GM19351 (cell line): ENCODE data around the gene TSHZ3.

Experiments
- ATAC-seq: cut with Tn5 transposase; IDR thresholded peaks from one replicate; pipeline ENCODE4 v1.9.1; 2021; ENCODE audit warnings: mild to moderate bottlenecking, moderate library complexity; ENCODE audit not compliant: unreplicated experiment

TSHZ3 gene

DNA sequence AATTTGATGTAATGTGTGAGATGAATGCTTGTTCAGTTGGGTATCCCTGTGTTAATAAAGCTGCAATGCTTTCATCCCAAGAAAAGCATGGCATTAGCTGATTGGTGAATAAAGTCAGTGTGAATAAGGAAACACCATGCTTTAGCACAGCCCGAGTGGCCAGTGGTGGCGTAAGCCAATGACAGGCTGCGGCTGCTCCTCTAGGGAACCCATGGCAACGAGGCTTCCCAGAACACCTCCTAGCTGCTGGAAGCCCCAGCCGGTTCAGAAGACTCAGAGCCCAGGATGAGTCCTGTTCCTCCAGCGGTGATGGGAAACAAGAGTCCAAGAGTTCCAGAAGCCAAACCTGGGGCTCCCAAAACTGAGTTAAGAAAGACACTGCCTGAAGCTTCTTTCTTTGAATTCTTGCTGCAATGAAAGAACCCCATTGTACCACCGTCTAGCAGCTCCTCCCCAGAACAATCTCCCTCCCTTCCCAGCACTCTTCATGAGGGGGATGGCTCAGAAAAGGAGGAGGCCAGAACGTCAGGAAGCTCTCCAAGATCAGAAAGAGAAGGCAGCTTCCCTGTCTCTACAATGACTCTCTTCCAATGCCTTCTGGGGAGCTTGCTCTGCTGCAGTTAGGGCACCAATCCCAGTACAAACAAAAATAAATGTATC lies 58.2 kb downstream of the TSHZ3 start:
- no peak for ATAC-seq

DNA sequence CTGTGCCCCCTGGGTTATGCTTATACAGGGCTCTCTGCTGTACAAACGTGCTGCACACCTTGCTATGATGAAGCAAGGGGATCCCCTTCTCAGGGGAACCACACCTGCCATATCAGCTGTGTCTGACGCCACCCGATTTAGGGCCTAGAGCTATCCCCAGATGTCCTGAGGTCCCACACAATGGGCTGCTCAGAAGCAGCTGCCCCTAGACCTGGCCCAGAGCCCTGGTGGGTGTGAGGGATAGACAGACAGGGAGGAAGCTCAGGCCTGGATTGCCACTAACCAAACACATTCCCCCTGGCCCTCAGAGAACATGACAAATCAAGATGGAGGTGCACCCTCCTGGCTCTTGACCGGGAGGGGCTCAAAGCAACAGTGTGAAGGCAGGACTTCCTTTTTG lies 59.3 kb downstream of the TSHZ3 start:
- ATAC-seq, result no peak

DNA sequence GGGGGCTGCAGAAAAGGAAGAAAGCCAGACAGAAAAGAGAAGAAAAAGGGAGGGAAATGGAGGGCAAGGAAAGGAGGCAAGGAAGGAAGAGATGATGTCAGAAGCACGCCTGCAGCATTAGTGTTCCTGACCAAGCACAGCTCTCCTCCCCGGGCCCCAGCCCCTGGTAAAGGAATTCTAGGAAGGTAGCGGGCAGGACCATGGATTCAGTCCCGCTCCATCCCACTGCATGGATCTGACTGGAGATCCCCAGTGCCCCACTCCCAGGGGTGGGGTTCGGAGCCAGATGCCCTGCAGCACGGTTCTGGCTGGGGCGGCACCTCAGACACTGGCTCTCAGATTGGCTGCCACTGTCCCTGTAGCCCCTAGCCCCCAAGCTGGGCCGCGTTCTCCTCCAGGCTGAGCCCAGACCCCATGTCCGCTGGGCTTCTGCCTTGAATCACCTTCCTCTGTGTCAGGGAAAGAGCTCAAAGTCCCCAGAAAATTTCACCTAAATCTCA lies 59.8 kb downstream of the TSHZ3 start:
- ATAC-seq, result no peak

DNA sequence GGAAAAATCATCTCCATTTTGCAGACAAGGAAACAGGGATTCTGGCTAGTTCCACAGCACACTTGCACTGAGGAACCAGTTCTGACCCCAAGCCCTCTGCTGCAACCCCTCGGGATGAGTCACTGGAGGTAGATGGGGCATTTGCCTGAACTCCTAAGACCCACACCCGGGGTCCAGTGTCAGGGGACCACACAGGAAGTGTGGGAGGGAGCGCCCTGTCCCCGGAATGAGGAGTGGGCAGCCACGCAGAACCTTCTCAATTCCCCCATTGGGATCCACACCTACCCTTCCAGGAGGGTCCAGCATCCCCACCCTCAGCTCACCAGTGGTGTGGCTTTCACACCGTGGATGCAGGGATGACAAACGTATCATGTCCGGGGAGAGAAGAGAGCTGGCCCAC lies 62.7 kb downstream of the TSHZ3 start:
- no peak for ATAC-seq

DNA sequence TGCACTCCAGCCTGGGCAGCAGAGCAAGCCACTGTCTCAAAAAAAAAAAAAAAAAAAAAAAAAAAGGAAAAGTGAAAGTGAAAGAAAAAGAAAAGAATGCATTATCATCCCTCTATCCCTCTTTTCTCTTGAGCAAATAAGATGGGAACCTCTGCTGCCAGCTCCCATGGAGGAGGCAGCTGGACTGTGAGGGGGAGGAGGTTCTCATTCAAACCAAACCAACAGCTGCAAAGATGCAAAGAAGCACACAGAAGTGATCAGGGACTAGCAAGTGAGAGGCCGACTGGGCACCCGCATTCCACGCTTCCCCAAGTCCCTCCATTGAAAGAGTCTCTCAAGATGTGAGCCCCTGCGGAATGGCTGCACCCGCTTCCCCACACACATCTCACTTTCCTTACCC lies 63.5 kb downstream of the TSHZ3 start:
- no peak for ATAC-seq

DNA sequence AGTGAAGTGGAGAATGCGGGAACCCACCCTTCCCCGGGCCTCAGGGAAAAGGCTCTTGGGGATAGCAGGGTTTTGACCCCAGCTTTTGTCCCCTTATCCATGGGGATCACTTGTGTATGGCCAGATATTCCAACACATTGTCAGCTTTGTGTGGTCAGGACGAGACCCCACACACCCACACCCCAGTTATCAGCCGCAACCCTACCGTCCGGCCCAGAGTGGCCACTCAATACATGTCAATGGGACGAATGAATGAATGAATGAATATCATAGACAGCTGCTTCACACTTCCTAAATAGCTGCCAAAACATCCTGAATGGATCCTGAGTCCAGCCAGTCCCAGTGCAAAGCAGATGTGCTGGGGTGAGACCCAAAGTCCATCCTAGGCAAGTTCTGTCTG lies 64.6 kb downstream of the TSHZ3 start:
- no peak for ATAC-seq

DNA sequence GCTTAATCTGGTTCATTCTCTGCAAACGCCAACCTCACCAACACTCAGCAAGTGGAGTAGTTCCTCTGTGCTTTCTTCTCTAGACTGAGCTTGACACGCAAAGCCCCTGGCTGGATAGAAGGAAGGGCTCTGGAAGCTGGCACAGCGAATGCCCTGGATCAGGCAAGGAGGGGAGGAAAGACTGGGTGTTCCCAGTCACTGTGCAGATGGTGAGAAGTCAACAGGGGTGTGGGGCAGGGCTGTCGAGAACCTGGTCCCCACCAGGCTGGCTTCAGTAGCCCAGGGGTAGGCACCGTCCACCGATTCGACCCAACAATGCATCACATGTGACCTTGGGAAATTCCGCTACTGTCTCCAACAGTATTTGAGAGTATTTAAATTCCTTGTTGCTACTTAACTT lies 65.5 kb downstream of the TSHZ3 start:
- ATAC-seq, result no peak

DNA sequence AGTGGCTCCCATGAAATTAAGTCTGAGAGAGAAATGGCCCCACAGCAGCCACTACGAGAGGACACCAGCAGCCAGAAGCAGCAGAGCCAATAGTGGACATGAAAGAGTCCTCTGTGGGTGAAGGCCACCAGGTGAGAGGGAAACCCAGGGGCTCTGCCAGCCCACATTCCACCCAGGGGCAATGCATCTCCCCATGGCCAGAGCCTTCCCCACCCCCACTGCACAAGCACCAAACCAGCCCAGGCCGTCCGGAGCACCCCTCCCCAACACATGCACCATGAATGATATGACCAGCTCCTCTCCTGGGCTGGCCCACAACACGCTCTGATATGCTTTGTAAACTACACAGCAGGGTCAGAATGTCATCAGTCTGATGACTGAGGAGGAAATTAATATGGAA lies 66.9 kb downstream of the TSHZ3 start:
- ATAC-seq, result no peak

DNA sequence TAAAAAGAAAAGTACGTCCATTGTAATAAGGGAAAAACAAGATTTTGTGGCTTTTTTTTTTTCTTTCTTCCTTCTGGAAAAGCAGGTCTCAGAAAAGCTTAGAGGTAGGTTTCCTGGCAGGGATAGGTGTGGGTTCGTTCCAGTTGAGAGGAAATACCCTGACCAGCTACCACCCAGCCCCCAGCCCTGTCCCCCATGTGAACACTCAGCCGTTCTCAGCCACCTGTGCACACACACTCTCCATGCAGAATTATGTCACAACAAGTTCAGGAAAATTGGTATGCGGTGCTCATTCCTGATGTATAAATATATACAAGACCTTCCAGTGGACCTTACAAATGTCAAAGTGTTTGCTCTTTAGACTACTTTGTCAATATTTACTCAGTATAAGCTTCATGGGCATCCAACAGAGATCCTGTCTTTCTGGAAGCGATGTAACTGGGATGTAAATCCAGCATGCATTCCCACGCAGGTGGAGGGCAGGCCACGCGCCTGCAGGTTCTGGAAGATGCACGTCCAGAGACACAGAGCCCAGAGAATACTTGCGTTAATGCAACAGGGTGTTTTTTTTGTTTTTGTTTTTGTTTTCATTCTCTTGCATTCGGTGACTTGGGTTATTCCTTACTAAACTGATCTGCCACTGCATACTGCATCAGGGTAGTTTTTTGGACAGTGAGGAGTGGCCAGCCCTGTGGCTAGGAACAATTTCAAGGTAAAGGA lies 68.8 kb downstream of the TSHZ3 start:
- no peak for ATAC-seq

DNA sequence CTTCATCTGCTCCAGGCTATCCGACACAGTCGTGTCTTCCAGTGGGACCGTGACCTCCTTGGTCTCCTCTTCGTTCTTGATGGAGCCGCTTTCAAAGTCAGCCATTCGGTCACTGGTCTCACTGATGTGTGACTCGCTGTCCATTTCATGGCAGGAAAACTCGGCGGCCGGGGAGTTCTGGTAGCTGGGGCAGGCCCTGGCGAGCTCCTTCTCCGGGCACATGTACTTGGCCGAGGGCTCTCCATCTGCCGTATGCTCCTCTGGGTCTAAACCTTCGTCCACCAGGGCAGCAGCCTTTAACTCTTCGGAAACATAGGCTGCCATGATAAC lies 69.8 kb downstream of the TSHZ3 start:
- no peak for ATAC-seq

DNA sequence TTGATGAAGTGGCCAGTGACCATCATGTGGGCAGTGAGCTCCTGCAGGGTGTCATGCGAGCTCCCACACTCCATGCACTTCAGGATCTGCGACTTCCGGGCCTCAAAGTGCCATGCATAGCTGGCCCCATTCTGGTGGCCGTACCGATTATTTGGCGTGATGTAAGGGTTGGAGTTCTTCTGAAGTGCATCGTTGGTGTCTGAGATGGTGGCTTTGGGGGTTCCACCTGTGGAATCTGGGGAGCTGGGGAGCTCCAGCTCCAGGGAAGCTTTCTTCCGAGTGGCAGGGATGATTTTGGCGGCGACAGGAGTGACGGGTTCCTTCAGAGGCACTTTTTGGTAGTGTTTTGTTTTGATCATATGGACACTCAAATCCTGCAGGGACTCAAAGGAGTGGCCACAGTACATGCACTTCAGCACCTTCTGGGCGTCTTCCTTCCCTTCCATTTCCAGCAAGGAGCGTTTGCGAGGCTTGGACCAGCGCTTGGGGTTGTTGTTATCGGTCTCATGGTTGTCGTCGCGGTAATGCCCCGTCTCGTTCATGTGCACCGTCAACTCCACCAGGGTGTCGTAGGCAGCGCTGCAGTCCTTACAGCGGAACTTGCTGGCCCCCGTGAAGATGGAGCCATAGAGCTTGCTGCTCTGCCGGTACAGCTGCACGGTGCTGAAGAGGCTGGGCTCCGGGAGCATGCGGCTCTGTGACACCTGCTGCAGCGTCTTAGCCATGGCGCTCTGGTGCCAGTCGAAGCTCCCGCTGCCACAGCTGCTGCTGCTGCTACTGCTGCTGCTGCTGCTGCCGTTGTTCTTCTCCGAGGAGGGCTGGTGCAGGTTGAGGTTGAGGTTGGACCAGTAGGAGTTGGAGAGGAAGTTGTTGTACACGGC lies 70.4 kb downstream of the TSHZ3 start:
- no peak for ATAC-seq

DNA sequence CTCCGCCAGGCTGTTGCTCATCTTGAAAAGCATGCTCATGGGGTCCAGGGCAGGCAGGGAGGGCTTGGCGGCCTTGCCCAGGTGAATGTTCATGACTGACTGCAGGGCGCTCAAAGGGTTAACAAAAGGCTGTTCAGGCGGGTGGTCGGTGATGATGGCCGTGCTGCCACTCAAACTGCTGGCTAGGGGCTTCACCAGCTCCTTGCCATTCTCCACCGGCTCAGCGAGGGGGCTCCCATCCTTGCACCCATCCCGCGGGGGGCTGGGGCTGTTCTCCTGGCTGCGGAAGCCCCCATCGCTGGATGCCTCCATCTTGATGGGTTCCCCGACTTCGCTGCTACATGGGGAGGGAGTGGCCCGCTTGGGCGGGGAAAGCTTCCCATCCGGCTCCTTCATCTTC lies 71.7 kb downstream of the TSHZ3 start:
- no peak for ATAC-seq

DNA sequence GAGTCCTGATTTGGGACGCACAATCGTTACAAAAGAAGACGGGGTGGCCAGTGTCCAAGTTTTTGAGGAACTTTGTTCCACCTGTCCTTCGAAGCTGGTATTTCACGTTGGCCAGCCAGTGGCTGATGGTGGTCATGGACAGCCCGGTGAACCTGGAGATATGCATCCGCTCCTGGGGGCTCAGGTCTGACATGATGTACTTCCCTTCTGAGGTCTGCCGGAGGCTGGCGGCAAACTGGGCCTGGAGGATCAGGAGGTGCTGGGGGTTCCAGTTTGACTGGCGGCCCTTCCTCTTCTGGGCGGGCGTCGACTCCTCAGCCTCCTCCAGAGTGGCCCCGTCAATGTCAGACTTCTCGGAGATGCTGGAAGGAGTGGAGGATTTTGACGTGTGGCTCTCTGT lies 72.4 kb downstream of the TSHZ3 start:
- ATAC-seq, result no peak

DNA sequence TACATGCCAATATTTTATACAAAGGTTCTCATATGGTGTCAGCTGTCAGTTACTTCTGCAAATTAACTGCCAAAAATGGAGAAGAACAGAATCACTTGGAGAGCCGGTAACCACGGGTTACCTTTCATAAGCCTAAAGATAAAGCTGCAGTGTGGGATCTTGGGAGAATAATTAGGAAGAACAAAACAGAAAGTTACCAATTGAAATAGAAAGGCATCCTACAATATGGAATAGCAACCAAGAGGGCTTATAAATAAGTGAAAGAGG lies 74.2 kb downstream of the TSHZ3 start:
- no peak for ATAC-seq

DNA sequence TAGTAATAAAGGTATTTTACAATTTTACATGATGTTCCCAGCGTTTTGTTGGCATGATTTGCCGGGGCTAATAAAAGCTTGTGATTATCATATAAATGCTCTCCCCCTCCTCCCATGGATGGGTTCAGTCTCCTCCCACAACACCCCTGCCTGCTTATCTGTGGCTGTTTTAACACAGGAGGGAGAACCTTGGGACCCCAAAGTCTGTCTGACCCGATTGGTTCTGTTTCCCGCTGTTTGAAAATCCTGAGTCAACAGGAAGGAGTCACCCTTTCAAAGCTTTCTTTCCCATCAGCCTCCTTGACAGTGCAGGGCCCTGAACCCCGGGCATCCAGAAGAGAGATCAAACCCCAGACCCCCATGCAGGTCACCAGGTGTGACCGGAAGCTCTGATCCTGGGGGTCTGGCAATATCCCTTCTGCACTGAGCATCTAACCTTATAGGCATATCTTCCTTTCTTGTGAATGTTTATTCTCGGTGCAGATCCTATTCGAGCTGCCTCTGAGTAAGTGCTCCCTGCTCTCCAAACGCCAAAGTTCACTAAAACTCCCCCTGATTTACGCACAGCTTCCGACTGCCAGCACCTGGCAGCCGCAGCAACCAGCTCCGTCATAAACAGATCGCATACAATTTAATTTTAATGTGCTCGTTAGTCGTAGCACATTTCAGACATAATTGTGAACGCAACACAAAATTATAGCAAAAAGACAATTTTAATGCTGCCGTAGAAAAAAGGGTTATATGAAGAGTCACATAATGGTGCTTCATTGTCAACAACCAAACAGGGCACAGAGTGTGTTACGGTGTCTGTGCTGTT lies 74.8 kb downstream of the TSHZ3 start:
- no peak for ATAC-seq

DNA sequence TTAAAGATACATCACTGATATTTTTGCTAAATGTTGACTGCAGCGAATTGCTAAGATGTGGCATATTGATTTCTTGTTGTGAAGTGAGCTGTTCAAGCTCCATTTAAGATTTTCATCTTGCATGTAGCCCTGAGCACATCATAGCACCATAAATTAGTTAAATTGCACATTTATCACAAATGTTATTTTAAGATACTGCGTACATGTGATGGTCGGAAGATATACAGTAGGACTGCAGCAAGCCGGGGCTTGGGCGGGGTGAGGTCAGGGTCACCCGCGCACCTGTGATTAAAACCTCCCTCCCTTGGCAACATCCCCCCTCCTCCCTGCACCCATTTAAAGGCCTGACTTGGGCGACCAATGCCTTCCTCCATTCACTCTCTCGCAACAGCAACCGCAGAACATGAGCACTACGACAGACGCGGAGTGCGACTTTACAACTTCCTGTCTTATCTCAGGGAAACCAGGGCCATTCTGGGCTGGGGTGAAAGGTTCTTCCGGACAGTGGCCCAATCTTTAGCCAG lies 76.6 kb downstream of the TSHZ3 start:
- ATAC-seq, result no peak

DNA sequence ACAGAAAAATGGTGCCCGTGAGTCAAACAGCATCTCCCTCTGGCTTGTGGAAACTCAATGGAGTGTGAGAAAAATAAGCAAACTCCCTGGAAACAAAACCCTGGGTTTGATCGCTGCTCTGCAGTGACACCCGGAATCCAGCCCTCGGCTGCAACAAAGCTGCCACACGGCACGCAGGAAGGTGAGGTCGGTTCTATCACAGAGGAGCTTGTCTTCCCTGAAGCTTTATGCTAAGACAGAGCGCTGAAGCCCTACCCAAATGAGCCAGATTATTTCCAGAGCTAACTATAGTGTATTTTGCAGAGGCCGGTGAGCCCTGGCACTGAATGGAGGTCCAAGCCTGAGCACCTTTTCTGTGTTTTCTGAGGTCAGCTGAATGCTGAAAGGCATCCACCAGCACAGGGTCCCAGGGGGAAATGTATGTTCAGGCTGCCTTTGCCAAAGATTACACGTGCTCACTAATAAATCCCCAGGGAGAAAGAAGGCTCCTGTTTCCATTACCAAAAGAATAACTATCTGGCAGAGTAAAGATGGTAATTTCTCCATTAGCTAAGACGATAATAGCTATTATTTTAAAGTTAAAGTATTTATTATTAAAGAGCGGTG lies 77.8 kb downstream of the TSHZ3 start:
- ATAC-seq, result no peak

DNA sequence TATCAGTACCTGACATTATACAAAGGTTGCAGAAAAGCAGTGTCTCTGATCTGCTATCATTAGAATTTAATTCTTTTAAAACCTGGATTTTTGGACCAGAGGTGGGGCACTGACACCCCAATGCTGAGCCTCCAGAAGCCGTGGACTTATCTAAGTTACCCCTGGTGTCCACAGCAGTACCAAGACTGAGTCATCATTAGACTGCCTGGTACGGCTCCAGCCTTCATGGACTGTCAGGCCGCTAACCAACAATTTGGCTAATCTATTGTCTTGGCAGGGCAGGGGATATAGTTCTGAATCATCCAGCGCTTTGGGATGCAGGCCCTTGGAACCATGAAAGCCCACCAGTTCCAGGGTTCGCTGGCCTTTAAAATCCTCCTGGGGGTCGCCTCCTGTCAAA lies 78.3 kb downstream of the TSHZ3 start:
- no peak for ATAC-seq

DNA sequence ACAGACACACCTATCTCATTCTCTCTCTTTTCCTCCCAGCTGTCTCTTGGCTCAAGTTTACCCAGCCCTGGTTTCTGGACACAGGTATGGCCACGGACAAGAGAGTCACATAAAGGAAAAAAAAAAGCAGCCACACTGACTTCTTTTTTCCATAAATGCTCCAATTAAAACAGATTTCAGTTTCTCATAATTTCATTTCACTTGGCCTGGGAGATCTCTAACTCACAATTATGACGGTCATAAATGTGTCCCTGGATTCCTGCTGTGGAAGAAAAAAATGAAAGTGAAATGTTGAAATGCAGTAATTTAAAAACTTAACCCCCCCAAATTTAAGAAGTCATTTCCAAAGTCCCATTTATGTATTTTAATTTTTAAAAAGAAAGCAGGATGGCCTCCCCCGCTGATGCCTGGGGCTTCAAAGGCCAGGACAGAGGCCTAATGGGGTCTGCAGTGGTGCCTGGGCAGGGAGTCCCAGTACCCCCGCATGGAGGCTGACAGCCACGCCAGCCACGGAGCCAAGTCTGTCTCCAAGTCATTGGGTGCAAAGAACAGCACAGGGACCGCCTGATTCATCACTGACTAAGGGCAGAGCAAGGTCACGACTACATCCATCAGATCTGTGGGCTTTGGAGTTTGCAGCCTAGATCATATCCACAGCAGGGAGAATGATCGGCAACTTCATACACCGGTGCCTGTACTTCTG lies 79.7 kb downstream of the TSHZ3 start:
- ATAC-seq, result no peak

DNA sequence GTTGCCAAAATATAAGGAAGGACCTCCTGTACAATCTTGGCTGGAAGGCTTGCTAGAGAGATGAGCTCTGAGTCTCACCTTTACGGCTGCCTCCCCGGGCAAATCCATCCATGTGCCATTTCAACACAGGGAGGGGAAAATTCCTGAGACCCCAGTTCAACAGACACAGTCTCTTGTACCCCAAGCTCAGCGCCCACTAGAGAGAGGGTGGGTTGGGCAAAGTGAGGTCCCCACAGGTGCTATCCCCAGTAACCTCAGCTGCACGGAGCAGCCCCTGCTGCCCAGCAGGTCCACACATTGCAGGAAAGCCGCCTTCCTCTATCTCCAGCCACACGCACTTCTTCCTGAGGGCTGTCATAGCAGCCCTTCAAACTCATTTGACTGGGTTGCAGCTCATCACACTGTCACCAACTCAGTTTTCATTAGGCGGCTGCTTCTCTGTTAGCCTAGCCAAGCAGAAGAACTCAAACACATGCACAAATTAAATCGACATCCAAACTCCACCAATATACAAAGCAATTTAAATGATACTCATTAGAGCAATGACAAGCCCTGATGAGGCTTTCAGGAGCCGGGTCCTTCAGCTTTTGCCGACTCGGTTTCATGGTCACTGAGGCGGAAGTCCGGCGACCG lies 80.4 kb downstream of the TSHZ3 start:
- no peak for ATAC-seq
